Muscle layer of duodenum (tissue), 2 donors: ENCODE data around the gene ANO1.

Experiments used
- H3K27ac ChIP-seq: one replicate; pipeline ENCODE4 v1.7.0; 2013; ENCODE audit warnings: mild to moderate bottlenecking, low read length
- H3K27me3 ChIP-seq: one replicate; pipeline ENCODE4 v1.7.0; 2013; ENCODE audit warnings: low read depth, mild to moderate bottlenecking, control low read depth, low read length
- H3K36me3 ChIP-seq, 2 donors: one replicate each; pipeline ENCODE4 v1.7.0; 2013; ENCODE audit warnings: low read length in 2 of 2, control low read depth in 1 of 2, mild to moderate bottlenecking in 1 of 2; ENCODE audit not compliant: insufficient read depth in 2 of 2, control insufficient read depth in 1 of 2
- H3K4me1 ChIP-seq, 2 donors: one replicate each; pipeline ENCODE4 v1.7.0; 2013; ENCODE audit warnings: low read length in 2 of 2, mild to moderate bottlenecking in 2 of 2, control low read depth in 1 of 2, moderate library complexity in 1 of 2; ENCODE audit not compliant: insufficient read depth in 2 of 2, control insufficient read depth in 1 of 2
- H3K4me3 ChIP-seq, 2 donors: one replicate each; pipeline ENCODE4 v1.7.0; 2013; ENCODE audit warnings: low read length in 2 of 2, low read depth in 1 of 2, mild to moderate bottlenecking in 1 of 2
- H3K9me3 ChIP-seq, 2 donors: one replicate each; pipeline ENCODE4 v1.7.0; 2013; ENCODE audit warnings: low read length in 2 of 2, control low read depth in 1 of 2, mild to moderate bottlenecking in 1 of 2; ENCODE audit not compliant: control insufficient read depth in 1 of 2
- donor health status: healthy.

ANO1 gene

GRCh38 chr11:70103256-70103975 lies 25.3 kb downstream of the ANO1 start:
- no peaks in the 10 kb centered on the region for H3K4me1 ChIP-seq
- H3K36me3 ChIP-seq = no peaks in the 10 kb centered on the region
- H3K27me3 ChIP-seq = no peaks in the 10 kb centered on the region
- H3K4me3 ChIP-seq = no peak overlapping the region
- H3K27ac ChIP-seq = no peak overlapping the region
- no peaks in the 10 kb centered on the region for H3K9me3 ChIP-seq

GRCh38 chr11:70104419-70104818 lies 26.3 kb downstream of the ANO1 start:
- H3K4me1 ChIP-seq = no peaks in the 10 kb centered on the region
- H3K9me3 ChIP-seq = no peaks in the 10 kb centered on the region
- no peaks in the 10 kb centered on the region for H3K27me3 ChIP-seq
- H3K27ac ChIP-seq = no peak overlapping the region
- H3K36me3 ChIP-seq = no peaks in the 10 kb centered on the region
- no peak overlapping the region for H3K4me3 ChIP-seq

- Histone ChIP-seq H3K9me3 (no peaks in the 10 kb centered on the region), H3K27ac (no peak overlapping the region)
Observed at GRCh38 chr11:70104961-70105360, 26.8 kb downstream of the ANO1 start.

GRCh38 chr11:70105369-70105754 lies 27.2 kb downstream of the ANO1 start:
- H3K4me3 ChIP-seq = no peak overlapping the region
- no peaks in the 10 kb centered on the region for H3K27me3 ChIP-seq
- H3K27ac ChIP-seq = no peak overlapping the region
- no peaks in the 10 kb centered on the region for H3K36me3 ChIP-seq
- no peaks in the 10 kb centered on the region for H3K4me1 ChIP-seq
- H3K9me3 ChIP-seq = no peaks in the 10 kb centered on the region

More at GRCh38 chr11:70104961-70105360, 26.8 kb downstream of the ANO1 start:
- Histone ChIP-seq H3K4me1 (no peaks in the 10 kb centered on the region), H3K27me3 (no peaks in the 10 kb centered on the region), H3K4me3 (no peak overlapping the region), H3K36me3 (no peaks in the 10 kb centered on the region)

- no peaks in the 10 kb centered on the region for H3K9me3 ChIP-seq
- H3K36me3 ChIP-seq = no peaks in the 10 kb centered on the region
- H3K4me1 ChIP-seq = no peaks in the 10 kb centered on the region
- no peak overlapping the region for H3K4me3 ChIP-seq
- H3K27ac ChIP-seq = no peak overlapping the region
- H3K27me3 ChIP-seq = no peaks in the 10 kb centered on the region
Observed at GRCh38 chr11:70105755-70106571, 27.8 kb downstream of the ANO1 start.

- Histone ChIP-seq H3K27me3 (no peaks in the 10 kb centered on the region), H3K27ac (no peak overlapping the region), H3K9me3 (no peaks in the 10 kb centered on the region), H3K4me1 (peaks cover 0 to 4% of the 10 kb centered on the region in 2 donors), H3K4me3 (no peak overlapping the region), H3K36me3 (no peaks in the 10 kb centered on the region)
Observed at GRCh38 chr11:70106757-70107156, 28.6 kb downstream of the ANO1 start.

GRCh38 chr11:70107191-70107590 lies 29.1 kb downstream of the ANO1 start:
- Histone ChIP-seq H3K4me3 (no peak overlapping the region), H3K9me3 (no peaks in the 10 kb centered on the region), H3K27me3 (no peaks in the 10 kb centered on the region), H3K27ac (no peak overlapping the region), H3K4me1 (peaks cover 0 to 9% of the 10 kb centered on the region in 2 donors), H3K36me3 (no peaks in the 10 kb centered on the region)

GRCh38 chr11:70107756-70108155 lies 29.6 kb downstream of the ANO1 start:
- no peaks in the 10 kb centered on the region for H3K27me3 ChIP-seq
- peaks cover 0 to 10% of the 10 kb centered on the region in 2 donors for H3K4me1 ChIP-seq
- H3K27ac ChIP-seq = no peak overlapping the region
- no peaks in the 10 kb centered on the region for H3K36me3 ChIP-seq
- no peak overlapping the region for H3K4me3 ChIP-seq
- H3K9me3 ChIP-seq = no peaks in the 10 kb centered on the region

GRCh38 chr11:70108250-70108649 lies 30.1 kb downstream of the ANO1 start:
- Histone ChIP-seq H3K9me3 (no peaks in the 10 kb centered on the region), H3K27ac (no peak overlapping the region), H3K4me3 (no peak overlapping the region), H3K4me1 (peaks cover 0 to 10% of the 10 kb centered on the region in 2 donors), H3K36me3 (no peaks in the 10 kb centered on the region), H3K27me3 (no peaks in the 10 kb centered on the region)

GRCh38 chr11:70109006-70109405 lies 30.9 kb downstream of the ANO1 start:
- Histone ChIP-seq H3K9me3 (no peaks in the 10 kb centered on the region), H3K4me3 (no peak overlapping the region), H3K4me1 (peaks cover 0 to 10% of the 10 kb centered on the region in 2 donors), H3K27me3 (no peaks in the 10 kb centered on the region), H3K27ac (no peak overlapping the region), H3K36me3 (no peaks in the 10 kb centered on the region)

- no peak overlapping the region for H3K27ac ChIP-seq
- H3K27me3 ChIP-seq = no peaks in the 10 kb centered on the region
- H3K36me3 ChIP-seq = no peaks in the 10 kb centered on the region
- H3K9me3 ChIP-seq = no peaks in the 10 kb centered on the region
- H3K4me3 ChIP-seq = no peak overlapping the region
- H3K4me1 ChIP-seq = peaks cover 0 to 10% of the 10 kb centered on the region in 2 donors
Observed at GRCh38 chr11:70109903-70110302, 31.8 kb downstream of the ANO1 start.
